Stomach (tissue), 9 donors: Measurements from ENCODE around the gene FOXO3. TPM values are rescaled to one million over a fixed set of nuclear protein-coding genes. Genes with fewer than 3 reads are reported as not detected.

Experiments used
- DNase-seq, 2 donors: peaks; one replicate each; pipeline versions ENCODE4 v3.0.0 to v3.0.0-alpha.2; 2013 to 2019
- H3K27ac ChIP-seq, 5 donors: fragments of 200-600 bp in 4 of 5; sonication (generic) in 4 of 5; one replicate each; pipeline ENCODE4 v1.5.1; 2013 to 2019; ENCODE audit warnings: mild to moderate bottlenecking in 1 of 5, moderate library complexity in 1 of 5
- H3K27me3 ChIP-seq, 3 donors: fragments of 200-600 bp; sonication (generic); one replicate each; pipeline ENCODE4 v1.5.1; 2017 to 2019; ENCODE audit warnings: mixed run types in 1 of 3
- H3K36me3 ChIP-seq, 4 donors: fragments of 200-600 bp; sonication (generic); 1 replicate in 3 of 4; 2 replicates in 1 of 4; pipeline ENCODE4 v1.5.1; 2016 to 2019
- H3K4me1 ChIP-seq, 4 donors: fragments of 200-600 bp; sonication (generic); one replicate each; pipeline ENCODE4 v1.5.1; 2016 to 2019
- H3K4me3 ChIP-seq, 4 donors: fragments of 200-600 bp; sonication (generic) in 3 of 4; one replicate each; pipeline ENCODE4 v1.5.1; 2016 to 2019; ENCODE audit warnings: mild to moderate bottlenecking in 1 of 4
- H3K9me3 ChIP-seq, 4 donors: fragments of 200-600 bp; sonication (generic); one replicate each; pipeline ENCODE4 v1.5.1; 2016 to 2019
- CTCF ChIP-seq, 7 experiments: fragments of 450-650 bp in 4 of 7; fragments of 200-600 bp in 3 of 7; sonication (generic) in 3 of 7; IDR thresholded peaks; one replicate each; pipeline ENCODE4 v1.5.1; 2016 to 2019; ENCODE audit warnings: antibody characterized with exemption in 7 of 7, control low read depth in 2 of 7, mild to moderate bottlenecking in 1 of 7
- EP300 ChIP-seq: sonication (generic); formaldehyde crosslinking; IDR thresholded peaks from one replicate; pipeline ENCODE4 v1.6.1; 2017; ENCODE audit warnings: antibody characterized with exemption
- POLR2A ChIP-seq, 4 donors: fragments of 450-650 bp; IDR thresholded peaks; one replicate each; pipeline ENCODE4 v1.6.1; 2016; ENCODE audit warnings: antibody characterized with exemption in 4 of 4, control low read depth in 2 of 4, mild to moderate bottlenecking in 1 of 4, moderate library complexity in 1 of 4
- POLR2AphosphoS5 ChIP-seq, 3 donors: sonication (generic); formaldehyde crosslinking; IDR thresholded peaks; one replicate each; pipeline ENCODE4 v1.6.1; 2016; ENCODE audit warnings: antibody characterized with exemption in 3 of 3
- WGBS, 5 donors: extraction: QIAGEN DNeasy Blood & Tissue Kit in 3 of 5; methylation state at CpG; one replicate each; pipeline versions ENCODE4 v1.1.5 to v1.1.7; 2013 to 2018; 5-methylcytosine and 5-hydroxymethylcytosine counted together
- intact Hi-C: fragments of 100-400 bp; cut with DNase I; formaldehyde crosslinking; loops from one replicate; pipeline ENCODE4 v1.15.1; 2023; ENCODE audit warnings: low total_unique reads
- polyA plus RNA-seq, 3 donors: library from polyadenylated mRNA; stranded (reverse); fragments of 200-250 nt; gene quantifications; one replicate each; pipeline ENCODE4 v1.2.3, GENCODE V29; 2013
- total RNA-seq, 5 donors: library from RNA; depleted of rRNA; stranded (reverse); fragments of >200 nt; gene quantifications; one replicate each; pipeline versions ENCODE4 v1.1.0 to v1.2.3, GENCODE V29; 2014 to 2016
- donor health status: healthy with polysubstance abuse.
- donor health status: Bipolar disorder and iron deficiency.
- donor health status: healthy.

FOXO3 gene
- total and polyA plus RNA-seq, 8 donors: 13.0 to 89.8 (median 42.1) TPM

- H3K4me3 ChIP-seq: no peak overlapping the region
- H3K36me3 ChIP-seq: no peaks in the 10 kb centered on the region
- peaks cover 14 to 66% (median 26%) of the 10 kb centered on the region in 4 donors for H3K4me1 ChIP-seq
- H3K27me3 ChIP-seq: no peaks in the 10 kb centered on the region
- DNase-seq: no peak
- WGBS, 5 donors: 75 to 81% (median 75%) methylated on average over 5 of the region's 5 CpGs
- H3K9me3 ChIP-seq: no peaks in the 10 kb centered on the region
- no peak overlapping the region for H3K27ac ChIP-seq
- no peak for TF ChIP-seq POLR2A (IDR thresholded peaks at IDR 0.05)
- TF ChIP-seq EP300: no peak
- no peak for TF ChIP-seq CTCF (IDR thresholded peaks at IDR 0.05)
- TF ChIP-seq POLR2AphosphoS5 (IDR thresholded peaks at IDR 0.05): no peak
- intact Hi-C loops: no loop called here
Observed at GRCh38 chr6:108711071-108711470, 150.4 kb downstream of the FOXO3 start.

GRCh38 chr6:108711826-108712225 is 151.1 kb downstream of the FOXO3 start:
- WGBS, 5 donors: 79 to 86% (median 80%) methylated on average over 5 of the region's 5 CpGs
- no peak for TF ChIP-seq POLR2AphosphoS5 (IDR thresholded peaks at IDR 0.05)
- no peak overlapping the region for H3K4me3 ChIP-seq
- H3K36me3 ChIP-seq: no peaks in the 10 kb centered on the region
- no peaks in the 10 kb centered on the region for H3K9me3 ChIP-seq
- no peak overlapping the region for H3K27ac ChIP-seq
- intact Hi-C loops: no loop called here
- peaks cover 14 to 64% (median 26%) of the 10 kb centered on the region in 4 donors for H3K4me1 ChIP-seq
- DNase-seq: no peak
- H3K27me3 ChIP-seq: no peaks in the 10 kb centered on the region

GRCh38 chr6:108712946-108713345 is 152.2 kb downstream of the FOXO3 start:
- H3K36me3 ChIP-seq: no peaks in the 10 kb centered on the region
- H3K4me1 ChIP-seq: peaks cover 14 to 52% (median 19%) of the 10 kb centered on the region in 4 donors
- H3K9me3 ChIP-seq: no peaks in the 10 kb centered on the region
- intact Hi-C loops: no loop called here
- 45 to 74% (median 67%) methylated on average over 2 of the region's 2 CpGs; no CpG with 5 or more reads in 1 of the 5 donors for WGBS, 5 donors
- no peak overlapping the region for H3K4me3 ChIP-seq
- peak; percentile 64 to 66 for DNase-seq
- H3K27me3 ChIP-seq: no peaks in the 10 kb centered on the region
- H3K27ac ChIP-seq: no peak overlapping the region
- no peak for TF ChIP-seq CTCF (IDR thresholded peaks at IDR 0.05)
- TF ChIP-seq POLR2AphosphoS5 (IDR thresholded peaks at IDR 0.05): no peak
- TF ChIP-seq EP300: no peak
- TF ChIP-seq POLR2A (IDR thresholded peaks at IDR 0.05): no peak

- Histone ChIP-seq H3K4me1 (peaks cover 14 to 49% (median 15%) of the 10 kb centered on the region in 4 donors), H3K4me3 (no peak overlapping the region), H3K27ac (peak overlapping the region in 1 of 5 donors; percentile 44), H3K36me3 (no peaks in the 10 kb centered on the region), H3K9me3 (no peaks in the 10 kb centered on the region), H3K27me3 (no peaks in the 10 kb centered on the region)
- intact Hi-C loops: no loop called here
- DNase-seq: peak in 1 of 2 donors; percentile 61
- TF ChIP-seq EP300 (no peak), POLR2AphosphoS5 (IDR thresholded peaks at IDR 0.05) (no peak), POLR2A (IDR thresholded peaks at IDR 0.05) (no peak), CTCF (IDR thresholded peaks at IDR 0.05) (no peak)
- 37 to 63% (median 57%) methylated on average over 7 of the region's 7 CpGs for WGBS, 5 donors
Observed at GRCh38 chr6:108714101-108714765, 153.5 kb downstream of the FOXO3 start.
